H1 (cell line): ENCODE results near the gene COL5A1. TPM values are rescaled to one million over a fixed set of nuclear protein-coding genes. Genes with fewer than 3 reads are reported as not detected.

Experiments
- ASH2L ChIP-seq: fragments of 200-600, 300-600 bp; sonication (generic); IDR thresholded peaks from one replicate; pipeline ENCODE4 v1.7.1; 2017; ENCODE audit warnings: low read length
- SRF ChIP-seq: IDR thresholded peaks from 2 replicates; pipeline ENCODE4 v1.6.1; 2011; ENCODE audit warnings: mild to moderate bottlenecking, low read depth, low read length, moderate library complexity
- polyA plus RNA-seq, 7 experiments: library from polyadenylated mRNA; depleted of rRNA in 3 of 7; stranded (reverse) in 5 of 7; unstranded in 2 of 7; fragments of >200 nt in 5 of 7; fragments of 200-250 nt in 2 of 7; gene quantifications; 1 replicate in 5 of 7; 2 replicates in 1 of 7; 4 replicates in 1 of 7; pipeline versions ENCODE4 v1.2.1 to v1.2.3, GENCODE V29; 2011 to 2013; ENCODE audit warnings: missing spikeins in 2 of 7, mixed read lengths in 2 of 7
- total RNA-seq: library from RNA; stranded (reverse); fragmentation: NEBNext Ultra II Directional; extraction: Animal tissue kit (Norgen Biotek cat#: 25700); gene quantifications from 2 replicates; pipeline ENCODE4 v1.2.1, GENCODE V29; 2021
- TF ChIP-seq, protein P1 (sequence below): fragments of 300-600 bp; sonication (generic); IDR thresholded peaks from 2 replicates; pipeline ENCODE4 v1.7.1; 2012; ENCODE audit warnings: low read length, moderate library complexity, mild to moderate bottlenecking, inconsistent platforms; ENCODE audit not compliant: insufficient replicate concordance

COL5A1 gene
- total and polyA plus RNA-seq, 2 of the 8 experiments (the other 6 are each of a cell fraction or from before 2014, with no cell fraction given): 3.8 to 12.0 TPM

DNA sequence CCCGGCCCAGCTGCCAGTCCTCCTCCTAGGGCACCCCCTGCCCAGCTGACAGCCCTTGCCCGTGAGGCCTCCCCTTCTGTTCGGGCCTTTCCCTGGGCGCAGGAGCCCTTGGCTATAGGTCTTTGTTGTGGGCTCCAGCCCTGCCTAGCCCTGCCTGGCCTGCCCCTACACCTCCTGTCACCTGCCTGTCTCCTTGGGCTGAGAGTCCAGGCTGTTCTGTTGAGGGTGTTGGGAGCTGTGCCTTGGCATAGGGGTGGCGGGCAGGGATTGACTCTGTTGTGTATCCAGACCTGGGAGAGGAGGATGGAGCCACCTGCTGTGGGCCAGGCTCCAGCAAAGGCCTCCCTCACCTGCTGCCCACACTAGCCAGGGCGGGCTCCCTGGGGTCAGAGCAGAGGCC, 250.6 kb downstream of the COL5A1 start (continued):
- TF ChIP-seq, protein P1, sequence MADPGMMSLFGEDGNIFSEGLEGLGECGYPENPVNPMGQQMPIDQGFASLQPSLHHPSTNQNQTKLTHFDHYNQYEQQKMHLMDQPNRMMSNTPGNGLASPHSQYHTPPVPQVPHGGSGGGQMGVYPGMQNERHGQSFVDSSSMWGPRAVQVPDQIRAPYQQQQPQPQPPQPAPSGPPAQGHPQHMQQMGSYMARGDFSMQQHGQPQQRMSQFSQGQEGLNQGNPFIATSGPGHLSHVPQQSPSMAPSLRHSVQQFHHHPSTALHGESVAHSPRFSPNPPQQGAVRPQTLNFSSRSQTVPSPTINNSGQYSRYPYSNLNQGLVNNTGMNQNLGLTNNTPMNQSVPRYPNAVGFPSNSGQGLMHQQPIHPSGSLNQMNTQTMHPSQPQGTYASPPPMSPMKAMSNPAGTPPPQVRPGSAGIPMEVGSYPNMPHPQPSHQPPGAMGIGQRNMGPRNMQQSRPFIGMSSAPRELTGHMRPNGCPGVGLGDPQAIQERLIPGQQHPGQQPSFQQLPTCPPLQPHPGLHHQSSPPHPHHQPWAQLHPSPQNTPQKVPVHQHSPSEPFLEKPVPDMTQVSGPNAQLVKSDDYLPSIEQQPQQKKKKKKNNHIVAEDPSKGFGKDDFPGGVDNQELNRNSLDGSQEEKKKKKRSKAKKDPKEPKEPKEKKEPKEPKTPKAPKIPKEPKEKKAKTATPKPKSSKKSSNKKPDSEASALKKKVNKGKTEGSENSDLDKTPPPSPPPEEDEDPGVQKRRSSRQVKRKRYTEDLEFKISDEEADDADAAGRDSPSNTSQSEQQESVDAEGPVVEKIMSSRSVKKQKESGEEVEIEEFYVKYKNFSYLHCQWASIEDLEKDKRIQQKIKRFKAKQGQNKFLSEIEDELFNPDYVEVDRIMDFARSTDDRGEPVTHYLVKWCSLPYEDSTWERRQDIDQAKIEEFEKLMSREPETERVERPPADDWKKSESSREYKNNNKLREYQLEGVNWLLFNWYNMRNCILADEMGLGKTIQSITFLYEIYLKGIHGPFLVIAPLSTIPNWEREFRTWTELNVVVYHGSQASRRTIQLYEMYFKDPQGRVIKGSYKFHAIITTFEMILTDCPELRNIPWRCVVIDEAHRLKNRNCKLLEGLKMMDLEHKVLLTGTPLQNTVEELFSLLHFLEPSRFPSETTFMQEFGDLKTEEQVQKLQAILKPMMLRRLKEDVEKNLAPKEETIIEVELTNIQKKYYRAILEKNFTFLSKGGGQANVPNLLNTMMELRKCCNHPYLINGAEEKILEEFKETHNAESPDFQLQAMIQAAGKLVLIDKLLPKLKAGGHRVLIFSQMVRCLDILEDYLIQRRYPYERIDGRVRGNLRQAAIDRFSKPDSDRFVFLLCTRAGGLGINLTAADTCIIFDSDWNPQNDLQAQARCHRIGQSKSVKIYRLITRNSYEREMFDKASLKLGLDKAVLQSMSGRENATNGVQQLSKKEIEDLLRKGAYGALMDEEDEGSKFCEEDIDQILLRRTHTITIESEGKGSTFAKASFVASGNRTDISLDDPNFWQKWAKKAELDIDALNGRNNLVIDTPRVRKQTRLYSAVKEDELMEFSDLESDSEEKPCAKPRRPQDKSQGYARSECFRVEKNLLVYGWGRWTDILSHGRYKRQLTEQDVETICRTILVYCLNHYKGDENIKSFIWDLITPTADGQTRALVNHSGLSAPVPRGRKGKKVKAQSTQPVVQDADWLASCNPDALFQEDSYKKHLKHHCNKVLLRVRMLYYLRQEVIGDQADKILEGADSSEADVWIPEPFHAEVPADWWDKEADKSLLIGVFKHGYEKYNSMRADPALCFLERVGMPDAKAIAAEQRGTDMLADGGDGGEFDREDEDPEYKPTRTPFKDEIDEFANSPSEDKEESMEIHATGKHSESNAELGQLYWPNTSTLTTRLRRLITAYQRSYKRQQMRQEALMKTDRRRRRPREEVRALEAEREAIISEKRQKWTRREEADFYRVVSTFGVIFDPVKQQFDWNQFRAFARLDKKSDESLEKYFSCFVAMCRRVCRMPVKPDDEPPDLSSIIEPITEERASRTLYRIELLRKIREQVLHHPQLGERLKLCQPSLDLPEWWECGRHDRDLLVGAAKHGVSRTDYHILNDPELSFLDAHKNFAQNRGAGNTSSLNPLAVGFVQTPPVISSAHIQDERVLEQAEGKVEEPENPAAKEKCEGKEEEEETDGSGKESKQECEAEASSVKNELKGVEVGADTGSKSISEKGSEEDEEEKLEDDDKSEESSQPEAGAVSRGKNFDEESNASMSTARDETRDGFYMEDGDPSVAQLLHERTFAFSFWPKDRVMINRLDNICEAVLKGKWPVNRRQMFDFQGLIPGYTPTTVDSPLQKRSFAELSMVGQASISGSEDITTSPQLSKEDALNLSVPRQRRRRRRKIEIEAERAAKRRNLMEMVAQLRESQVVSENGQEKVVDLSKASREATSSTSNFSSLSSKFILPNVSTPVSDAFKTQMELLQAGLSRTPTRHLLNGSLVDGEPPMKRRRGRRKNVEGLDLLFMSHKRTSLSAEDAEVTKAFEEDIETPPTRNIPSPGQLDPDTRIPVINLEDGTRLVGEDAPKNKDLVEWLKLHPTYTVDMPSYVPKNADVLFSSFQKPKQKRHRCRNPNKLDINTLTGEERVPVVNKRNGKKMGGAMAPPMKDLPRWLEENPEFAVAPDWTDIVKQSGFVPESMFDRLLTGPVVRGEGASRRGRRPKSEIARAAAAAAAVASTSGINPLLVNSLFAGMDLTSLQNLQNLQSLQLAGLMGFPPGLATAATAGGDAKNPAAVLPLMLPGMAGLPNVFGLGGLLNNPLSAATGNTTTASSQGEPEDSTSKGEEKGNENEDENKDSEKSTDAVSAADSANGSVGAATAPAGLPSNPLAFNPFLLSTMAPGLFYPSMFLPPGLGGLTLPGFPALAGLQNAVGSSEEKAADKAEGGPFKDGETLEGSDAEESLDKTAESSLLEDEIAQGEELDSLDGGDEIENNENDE: no peak
- TF ChIP-seq SRF: no peak
- TF ChIP-seq ASH2L: no peak
